ENCODE measurements around the gene TMEM98.

GRCh38 chr17:32927724-32928585 lies at the start of gene TMEM98:
- no peak for TF ChIP-seq POLR2A (IDR thresholded peaks at IDR 0.05; ENCODE audit: low read length)
- TF ChIP-seq GATA1 (IDR thresholded peaks at IDR 0.05; ENCODE audit: low read depth, low read length) = no peak
